Psoas muscle (tissue), 8 donors: Measurements from ENCODE around the gene ANKDD1A. TPM values are rescaled to one million over a fixed set of nuclear protein-coding genes. Genes with fewer than 3 reads are reported as not detected.

Experiments used
- ATAC-seq, 4 donors: fragments of 200-7000 bp; cut with Tn5 transposase; one replicate each; pipeline ENCODE4 v1.9.1; 2020; ENCODE audit warnings: moderate library complexity in 3 of 4, mild to moderate bottlenecking in 2 of 4
- DNase-seq, 2 donors: peaks; one replicate each; pipeline ENCODE4 v3.0.0-alpha.2; 2020
- H3K27ac ChIP-seq: fragments of 200-600 bp; one replicate; pipeline ENCODE4 v1.8.0; 2022
- H3K27me3 ChIP-seq, 3 donors: fragments of 200-600 bp in 1 of 3; one replicate each; pipeline versions ENCODE4 v1.6.1 to v1.8.0; 2013 to 2022; ENCODE audit warnings: low read length in 2 of 3, mild to moderate bottlenecking in 2 of 3, moderate library complexity in 1 of 3; ENCODE audit not compliant: insufficient read depth in 3 of 3
- H3K36me3 ChIP-seq, 2 donors: fragments of 200-600 bp in 1 of 2; one replicate each; pipeline versions ENCODE4 v1.6.1 to v1.8.0; 2013 to 2022; ENCODE audit warnings: low read depth in 1 of 2, mild to moderate bottlenecking in 1 of 2, moderate library complexity in 1 of 2; ENCODE audit not compliant: insufficient read depth in 1 of 2
- H3K4me1 ChIP-seq: fragments of 200-600 bp; one replicate; pipeline ENCODE4 v1.8.0; 2022
- H3K4me3 ChIP-seq: fragments of 200-600 bp; one replicate; pipeline ENCODE4 v1.8.0; 2022; ENCODE audit warnings: mild to moderate bottlenecking
- H3K9me3 ChIP-seq: fragments of 200-600 bp; one replicate; pipeline ENCODE4 v1.8.0; 2022
- CTCF ChIP-seq: fragments of 200-600 bp; IDR thresholded peaks from one replicate; pipeline ENCODE4 v1.8.0; 2022; ENCODE audit warnings: antibody characterized with exemption
- WGBS, 3 donors: extraction: QIAGEN DNeasy Blood & Tissue Kit; methylation state at CpG; one replicate each; pipeline versions ENCODE4 v1.1.6 to v1.1.7; 2013; 5-methylcytosine and 5-hydroxymethylcytosine counted together
- intact Hi-C, 2 donors: fragments of 100-400 bp; cut with DNase I; formaldehyde crosslinking; loops; one replicate each; pipeline versions ENCODE4 v1.11.0 to v1.14.2; 2022
- polyA plus RNA-seq, 3 donors: library from polyadenylated mRNA; stranded (reverse); fragments of 200-250 nt; gene quantifications; one replicate each; pipeline ENCODE4 v1.2.3, GENCODE V29; 2013
- total RNA-seq, 4 donors: library from RNA; stranded (reverse); fragmentation: NEBNext Ultra II Directional in 2 of 4; extraction: Animal tissue kit (Norgen Biotek cat#: 25700) in 2 of 4; gene quantifications; one replicate each; pipeline versions ENCODE4 v1.2.1 to v1.2.4, GENCODE V29; 2021 to 2023
- donor health status: healthy with polysubstance abuse.
- donor health status: DM: no; HTN: no; CAD: no; lungs with moderate emphysema.
- donor health status: Bipolar disorder and iron deficiency.
- donor health status: healthy.
- donor health status: DM: yes; HTN: yes; CAD: no.
- donor health status: DM: no; HTN: no; CAD: no.
- donor health status: DM: no; HTN: no; CAD: no.
- donor health status: DM: yes; HTN: yes; CAD: no.

ANKDD1A gene
- total and polyA plus RNA-seq, 7 donors, result 0.18 to 1.2 (median 0.46) TPM

- 61 to 66% (median 64%) methylated on average over 13 of the region's 13 CpGs for WGBS, 3 donors
- Histone ChIP-seq H3K4me3 (no peak overlapping the region), H3K9me3 (no peaks in the 10 kb centered on the region), H3K27me3 (peaks cover 0 to 9% (median 3%) of the 10 kb centered on the region in 3 donors), H3K27ac (no peak overlapping the region), H3K4me1 (no peaks in the 10 kb centered on the region), H3K36me3 (no peaks in the 10 kb centered on the region)
- TF ChIP-seq CTCF, result no peak
- DNase-seq (no peak), ATAC-seq (no peak)
- intact Hi-C loops, result no loop called here
These were observed 4.0 kb downstream of the ANKDD1A start for GRCh38 chr15:64915518-64916227.

- H3K9me3 ChIP-seq, result no peaks in the 10 kb centered on the region
- no peak for DNase-seq
- H3K27me3 ChIP-seq, result peaks cover 0 to 7% (median 2%) of the 10 kb centered on the region in 3 donors
- no peak for TF ChIP-seq CTCF
- H3K4me3 ChIP-seq, result no peak overlapping the region
- ATAC-seq, result no peak
- 88 to 93% (median 91%) methylated on average over 2 of the region's 2 CpGs for WGBS, 3 donors
- no peaks in the 10 kb centered on the region for H3K4me1 ChIP-seq
- no peak overlapping the region for H3K27ac ChIP-seq
- H3K36me3 ChIP-seq, result no peaks in the 10 kb centered on the region
- intact Hi-C loops, result no loop called here
These were observed 4.7 kb downstream of the ANKDD1A start for GRCh38 chr15:64916365-64916764.

- ATAC-seq (peak in 1 of 4 donors; percentile 19), DNase-seq (no peak)
- no peak overlapping the region for H3K4me3 ChIP-seq
- TF ChIP-seq CTCF, result no peak
- intact Hi-C loops, result no loop called here
- no peaks in the 10 kb centered on the region for H3K4me1 ChIP-seq
- no peaks in the 10 kb centered on the region for H3K27me3 ChIP-seq
- H3K27ac ChIP-seq, result no peak overlapping the region
- H3K36me3 ChIP-seq, result no peaks in the 10 kb centered on the region
- H3K9me3 ChIP-seq, result no peaks in the 10 kb centered on the region
- 85 to 90% (median 87%) methylated on average over 9 of the region's 9 CpGs for WGBS, 3 donors
These were observed 5.5 kb downstream of the ANKDD1A start for GRCh38 chr15:64917211-64917610.

- no peak for TF ChIP-seq CTCF
- ATAC-seq, result no peak
- Histone ChIP-seq H3K27me3 (no peaks in the 10 kb centered on the region), H3K36me3 (no peaks in the 10 kb centered on the region), H3K9me3 (no peaks in the 10 kb centered on the region), H3K27ac (no peak overlapping the region), H3K4me1 (no peaks in the 10 kb centered on the region), H3K4me3 (no peak overlapping the region)
- 91 to 97% (median 96%) methylated on average over 4 of the region's 4 CpGs for WGBS, 3 donors
- intact Hi-C loops, result no loop called here
- DNase-seq, result no peak
These were observed 8.0 kb downstream of the ANKDD1A start for GRCh38 chr15:64919721-64920120.

GRCh38 chr15:64921711-64922110 is 10.0 kb downstream of the ANKDD1A start:
- ATAC-seq (no peak), DNase-seq (no peak)
- H3K4me1 ChIP-seq, result no peaks in the 10 kb centered on the region
- intact Hi-C loops, result no loop called here
- TF ChIP-seq CTCF, result no peak
- no peaks in the 10 kb centered on the region for H3K9me3 ChIP-seq
- H3K4me3 ChIP-seq, result no peak overlapping the region
- no peaks in the 10 kb centered on the region for H3K36me3 ChIP-seq
- no peaks in the 10 kb centered on the region for H3K27me3 ChIP-seq
- 81 to 90% (median 86%) methylated on average over 5 to 6 of the region's 6 CpGs for WGBS, 3 donors
- H3K27ac ChIP-seq, result no peak overlapping the region
